Measurements from ENCODE around the gene SIRT2. TPM values are rescaled to one million over a fixed set of nuclear protein-coding genes. Genes with fewer than 3 reads are reported as not detected.

SIRT2 gene
- total RNA-seq, 2 experiments from 2014 or later = 36.4 to 40.3 TPM

DNA sequence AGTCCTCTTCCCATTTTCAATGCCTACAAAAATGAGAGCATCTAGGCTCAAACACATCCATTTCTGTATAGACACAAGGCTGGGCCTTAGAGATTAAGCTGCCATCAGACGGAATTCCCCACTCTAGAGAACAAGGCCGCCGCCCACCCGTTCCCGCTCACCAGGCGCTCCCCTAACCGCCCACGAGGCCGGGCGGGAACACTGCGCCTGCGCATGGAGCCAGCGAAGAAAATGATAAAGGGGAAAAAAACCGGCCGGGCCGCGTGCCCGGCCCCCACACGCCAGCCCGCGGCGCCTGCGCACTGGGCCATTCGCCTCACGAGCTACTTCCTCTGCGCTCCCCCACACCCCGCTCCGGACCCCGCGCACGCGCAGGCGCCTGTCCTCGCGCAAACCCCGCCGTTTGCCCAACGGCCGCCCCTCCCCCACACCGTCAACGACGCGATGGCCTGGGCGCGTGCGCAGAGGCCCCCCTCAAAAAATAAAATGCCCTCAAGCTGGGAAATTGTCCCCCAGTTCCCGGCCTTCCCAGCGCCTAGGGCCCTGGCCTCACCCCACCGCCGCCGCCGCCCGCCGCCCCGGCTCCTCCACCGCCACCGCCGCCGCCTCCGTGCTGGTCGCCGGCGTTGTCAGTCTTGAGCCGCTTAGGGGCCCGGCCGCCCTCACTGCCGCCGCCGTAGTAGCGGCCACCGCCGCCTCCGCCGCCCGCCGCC is 50.1 kb downstream of the SIRT2 start:
- ChIA-PET CTCF (interaction anchor here (0.6 to 2.6 kb wide), 10 partner anchors 11 to 214 kb away, joined by 3 to 10 read pairs (median 4); partner anchors contain the start of genes ECH1, MRPS12 and SARS2), POLR2A (interaction anchor here (0.5 to 4.2 kb wide), 19 partner anchors 8 to 586 kb away, joined by 3 to 27 read pairs (median 4); partner anchors contain the start of genes ECH1, FAM98C, MRPS12 and NFKBIB)
- H3K36me3 Mint-ChIP-seq (ENCODE audit: low read depth) = peaks cover 44% of the 10 kb centered on the region
- no peaks in the 10 kb centered on the region for H3K27me3 Mint-ChIP-seq (ENCODE audit: low read depth)
- peak overlapping the region; percentile 100 for H3K27ac Mint-ChIP-seq
- H3K4me3 Mint-ChIP-seq = peak overlapping the region; percentile 95
- DNase-seq (peak; percentile 98), ATAC-seq (peak; percentile 29)
- no peaks in the 10 kb centered on the region for H3K9me3 Mint-ChIP-seq (ENCODE audit: insufficient read depth)
- peaks cover 59% of the 10 kb centered on the region for H3K4me1 Mint-ChIP-seq (ENCODE audit: low read depth)

DNA sequence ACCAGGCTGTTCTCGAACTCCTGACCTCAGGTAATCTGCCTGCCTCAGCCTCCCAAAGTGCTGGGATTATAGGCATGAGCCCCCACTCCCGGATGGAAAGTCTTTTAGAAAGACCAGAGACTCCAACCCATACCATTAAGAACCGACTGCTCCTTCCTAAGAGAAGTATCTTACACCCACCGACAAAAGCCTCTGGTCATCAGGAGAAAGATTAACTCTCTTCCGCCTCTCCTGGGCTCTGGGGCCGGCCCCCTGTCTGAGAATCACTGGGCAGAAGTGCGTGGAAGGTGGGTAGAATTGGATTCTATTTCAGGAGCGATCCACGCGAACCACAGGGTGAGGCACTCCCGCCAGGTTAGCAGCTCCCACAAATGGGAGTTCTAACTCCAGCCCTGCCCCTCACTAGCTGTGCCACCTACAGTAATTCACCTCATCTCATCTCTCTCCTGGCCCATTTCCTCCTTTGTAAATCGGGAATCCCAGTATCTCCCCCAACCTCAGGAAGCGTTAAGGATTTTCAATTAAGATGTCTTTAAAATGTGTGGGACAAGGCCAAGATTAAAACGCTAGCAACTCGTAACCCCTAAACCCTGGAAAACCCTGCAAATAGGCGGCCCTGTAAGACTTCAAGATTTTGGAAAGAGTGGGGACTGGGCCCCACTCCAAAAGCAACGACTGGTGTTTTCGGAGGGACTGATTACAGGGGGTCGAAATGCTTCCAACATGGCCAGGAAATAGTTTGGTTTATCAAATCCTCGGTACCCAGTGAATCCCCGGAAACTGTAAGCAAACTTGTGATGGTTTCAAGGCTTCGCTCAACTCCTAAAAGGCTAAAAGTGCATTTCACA is 50.9 kb downstream of the SIRT2 start:
- H3K27me3 Mint-ChIP-seq (ENCODE audit: low read depth) = no peaks in the 10 kb centered on the region
- peak overlapping the region; percentile 100 for H3K27ac Mint-ChIP-seq
- DNase-seq (no peak), ATAC-seq (no peak)
- H3K36me3 Mint-ChIP-seq (ENCODE audit: low read depth) = peaks cover 52% of the 10 kb centered on the region
- no peaks in the 10 kb centered on the region for H3K9me3 Mint-ChIP-seq (ENCODE audit: insufficient read depth)
- POLR2A ChIA-PET = interaction anchor here (0.5 to 4.2 kb wide), 24 partner anchors 9 to 587 kb away, joined by 3 to 27 read pairs (median 4); partner anchors contain the start of genes ECH1, EIF3K, FAM98C and MRPS12
- H3K4me1 Mint-ChIP-seq (ENCODE audit: low read depth) = peaks cover 63% of the 10 kb centered on the region
- H3K4me3 Mint-ChIP-seq = peak overlapping the region; percentile 95
- CTCF ChIA-PET = interaction anchor here (0.8 to 2.6 kb wide), 11 partner anchors 12 to 214 kb away, joined by 3 to 10 read pairs (median 4); partner anchors contain the start of genes ECH1, MRPS12 and SARS2

DNA sequence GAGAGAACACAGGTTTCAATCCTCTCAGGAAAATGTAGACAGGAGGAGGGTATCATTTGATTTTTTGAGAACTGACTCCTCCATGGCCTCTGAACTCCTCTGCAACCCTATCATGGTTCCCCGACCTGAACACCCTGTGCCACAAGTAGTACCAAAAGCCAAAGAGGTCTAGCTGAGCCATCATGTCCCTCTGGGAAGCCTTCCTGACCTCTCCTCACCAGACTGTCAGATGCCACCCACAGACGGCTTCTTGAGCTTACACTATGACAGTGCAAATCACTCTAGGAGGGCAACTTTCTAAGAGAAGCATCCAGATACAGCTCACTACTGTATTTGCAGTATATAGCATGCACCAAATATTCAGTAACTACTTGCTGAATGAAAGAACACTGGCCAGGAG is 53.3 kb downstream of the SIRT2 start:
- ChIA-PET CTCF (interaction anchor here (1.1 to 1.4 kb wide), 2 partner anchors 12 to 84 kb away, joined by 3 to 5 read pairs; partner anchors contain the start of genes MRPS12 and SARS2), POLR2A (interaction anchor here (0.5 to 4.2 kb wide), 6 partner anchors 11 to 216 kb away, joined by 3 to 27 read pairs (median 4); partner anchors contain the start of genes ECH1 and RINL)
- Mint-ChIP-seq H3K4me1 (ENCODE audit: low read depth) (peaks cover 80% of the 10 kb centered on the region), H3K4me3 (no peak overlapping the region), H3K9me3 (ENCODE audit: insufficient read depth) (no peaks in the 10 kb centered on the region), H3K36me3 (ENCODE audit: low read depth) (peaks cover 73% of the 10 kb centered on the region), H3K27ac (no peak overlapping the region), H3K27me3 (ENCODE audit: low read depth) (no peaks in the 10 kb centered on the region)
- ATAC-seq (no peak), DNase-seq (no peak)

DNA sequence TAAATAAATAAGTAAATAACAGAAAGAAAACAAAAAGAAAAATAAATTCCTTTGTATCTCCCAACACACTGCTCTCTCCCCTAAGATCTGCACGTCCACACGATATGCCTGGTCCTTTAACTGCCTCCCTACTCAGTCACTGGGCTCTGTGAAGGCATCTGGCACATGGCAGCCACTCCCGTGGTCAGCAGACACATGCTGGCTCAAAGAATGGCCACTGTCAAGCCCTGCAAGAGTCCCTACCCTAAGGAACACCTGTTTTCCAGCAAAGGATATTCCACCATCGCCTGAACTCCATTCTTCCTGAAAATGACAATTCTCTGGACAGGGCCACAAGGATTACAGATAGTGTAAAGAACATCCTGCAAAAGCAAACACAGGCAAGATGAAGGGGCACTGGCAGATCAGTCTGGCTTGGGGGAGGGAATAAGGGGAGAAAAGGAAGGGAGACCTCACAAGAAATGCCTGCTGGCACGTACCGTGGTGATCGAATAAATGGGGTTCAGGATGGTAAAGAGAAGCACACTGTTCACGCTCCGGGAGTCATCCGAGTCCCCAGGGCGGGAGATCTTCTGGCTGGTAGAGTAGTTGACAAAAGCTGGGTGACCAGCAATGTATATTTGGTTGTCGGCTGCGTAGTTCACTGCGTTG is 53.9 kb downstream of the SIRT2 start:
- Mint-ChIP-seq H3K4me3 (no peak overlapping the region), H3K27ac (peak overlapping the region; percentile 78), H3K27me3 (ENCODE audit: low read depth) (no peaks in the 10 kb centered on the region), H3K9me3 (ENCODE audit: insufficient read depth) (no peaks in the 10 kb centered on the region), H3K36me3 (ENCODE audit: low read depth) (peaks cover 79% of the 10 kb centered on the region), H3K4me1 (ENCODE audit: low read depth) (peaks cover 80% of the 10 kb centered on the region)
- ChIA-PET POLR2A (interaction anchor here (0.6 to 4.2 kb wide), 5 partner anchors 11 to 216 kb away, joined by 3 to 27 read pairs (median 5); partner anchors contain the start of genes ECH1 and RINL), CTCF (interaction anchor here (1.1 to 1.4 kb wide), 2 partner anchors 11 to 85 kb away, joined by 3 to 5 read pairs; partner anchors contain the start of genes MRPS12 and SARS2)
- no peak for DNase-seq
- no peak for ATAC-seq

DNA sequence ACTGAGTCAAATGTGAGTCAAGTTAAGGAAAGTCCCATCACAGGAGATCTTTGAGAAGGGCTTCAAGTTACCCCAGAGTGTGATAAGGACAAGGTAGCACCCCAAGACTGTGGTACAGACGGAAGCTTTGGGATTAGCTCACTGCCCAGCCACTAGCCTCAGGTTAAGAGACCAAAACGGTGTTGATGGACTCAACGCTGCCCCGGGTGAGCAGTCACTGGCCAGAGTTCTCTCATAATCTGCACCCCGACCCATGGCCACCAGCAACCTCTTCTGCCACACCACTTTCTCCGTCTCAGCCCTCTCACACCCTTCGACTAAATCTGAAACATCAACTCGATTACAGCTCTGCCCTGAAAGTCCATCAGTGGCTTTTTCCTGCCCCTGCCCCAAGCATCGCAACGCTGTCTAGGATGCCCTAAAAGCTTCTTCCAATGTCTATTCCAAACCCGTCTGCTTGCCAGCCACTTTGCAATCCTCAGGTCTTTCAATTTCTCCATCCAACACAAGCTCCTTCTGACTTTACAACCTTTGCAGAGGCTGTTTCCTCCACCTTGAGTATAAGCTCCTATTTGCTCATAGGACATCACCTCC is 55.2 kb downstream of the SIRT2 start:
- Mint-ChIP-seq H3K36me3 (ENCODE audit: low read depth) (peaks cover 91% of the 10 kb centered on the region), H3K9me3 (ENCODE audit: insufficient read depth) (no peaks in the 10 kb centered on the region), H3K27ac (peak overlapping the region; percentile 90), H3K4me3 (no peak overlapping the region), H3K27me3 (ENCODE audit: low read depth) (no peaks in the 10 kb centered on the region), H3K4me1 (ENCODE audit: low read depth) (peaks cover 90% of the 10 kb centered on the region)
- CTCF ChIA-PET = interaction anchor here (1.0 to 1.2 kb wide), 2 partner anchors 12 to 87 kb away, joined by 4 to 5 read pairs; partner anchors contain the start of genes ECH1, MRPS12 and SARS2
- DNase-seq (no peak), ATAC-seq (no peak)
- POLR2A ChIA-PET = interaction anchor here (0.7 to 1.3 kb wide), 3 partner anchors 9 to 33 kb away, joined by 3 to 4 read pairs (median 3); partner anchors contain the start of gene RINL

DNA sequence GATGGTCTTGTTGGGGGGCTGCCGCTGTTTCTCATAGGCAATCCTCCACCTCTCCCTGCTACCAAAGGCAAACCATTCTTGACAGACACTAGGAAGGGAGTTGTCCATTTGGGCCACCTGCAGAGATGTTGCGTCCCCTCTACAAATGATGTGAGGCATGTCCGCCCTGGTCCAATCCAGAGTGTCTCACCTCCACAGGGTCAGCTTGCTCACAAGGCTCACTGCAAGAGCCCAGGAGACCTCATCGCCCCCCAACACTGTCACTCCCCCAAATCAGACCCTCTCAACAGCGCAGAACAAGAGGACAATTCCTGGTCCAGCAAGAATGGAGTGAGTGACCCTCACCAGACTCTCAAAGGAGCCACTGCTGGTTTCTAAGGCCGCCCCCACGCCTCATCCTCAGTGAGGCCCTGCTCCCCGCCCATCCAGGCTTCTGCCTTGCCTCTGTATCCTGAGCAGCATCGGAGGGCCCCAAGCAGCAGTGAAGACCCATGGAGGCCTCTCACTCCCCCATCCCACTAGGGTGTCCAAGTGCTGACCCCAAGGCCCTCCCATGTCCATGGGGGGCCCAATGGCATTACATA is 56.2 kb downstream of the SIRT2 start:
- Mint-ChIP-seq H3K9me3 (ENCODE audit: insufficient read depth) (no peaks in the 10 kb centered on the region), H3K36me3 (ENCODE audit: low read depth) (peaks cover 91% of the 10 kb centered on the region), H3K4me3 (peak overlapping the region; percentile 53), H3K27ac (peak overlapping the region; percentile 90), H3K27me3 (ENCODE audit: low read depth) (no peaks in the 10 kb centered on the region), H3K4me1 (ENCODE audit: low read depth) (peaks cover 88% of the 10 kb centered on the region)
- CTCF ChIA-PET = interaction anchor here (1.3 kb wide), 1 partner anchor 440 kb away, joined by 4 read pairs; the partner anchor contains the start of gene FAM98C
- POLR2A ChIA-PET = interaction anchor here (1.3 kb wide), 2 partner anchors 12 to 33 kb away, joined by 3 to 9 read pairs; partner anchors contain the start of gene ECH1
- DNase-seq (no peak), ATAC-seq (no peak)

DNA sequence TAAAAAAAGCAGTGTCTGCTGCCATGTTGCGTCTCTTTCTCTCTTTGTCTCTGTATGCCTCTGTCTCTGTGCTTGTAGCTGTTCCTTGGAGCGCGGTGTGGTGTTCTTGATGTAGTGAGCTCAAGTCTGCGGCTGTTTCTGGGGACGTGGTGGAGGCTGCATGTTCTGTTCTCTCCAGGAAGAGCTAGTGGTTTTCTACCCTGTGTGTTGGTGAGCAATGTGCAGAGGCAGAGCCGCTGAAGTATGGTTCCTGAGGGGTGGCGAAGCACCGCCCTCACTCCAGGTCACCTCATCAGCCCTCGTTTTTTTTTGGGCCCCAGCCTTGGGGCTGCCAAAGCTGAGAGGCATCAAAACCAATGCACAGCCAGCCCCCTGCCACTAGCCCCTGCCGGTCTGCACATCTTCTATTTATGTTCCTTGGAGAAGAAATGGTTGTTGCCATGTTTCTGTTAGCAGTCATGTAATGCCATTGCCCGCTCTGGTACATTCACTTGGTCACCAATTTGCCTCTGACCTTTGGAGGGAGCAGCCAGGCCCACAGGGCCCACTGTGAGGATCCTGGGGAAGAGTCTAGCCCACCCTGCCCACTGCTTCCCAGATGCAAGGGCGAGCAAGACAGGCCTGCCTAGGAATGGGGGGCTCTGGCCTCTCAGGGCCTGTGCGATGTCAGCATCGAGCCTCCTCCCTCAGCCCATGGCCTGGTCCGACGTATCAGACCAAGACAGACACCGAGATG is 56.8 kb downstream of the SIRT2 start:
- ChIA-PET POLR2A (interaction anchor here (0.6 to 1.6 kb wide), 10 partner anchors 8 to 195 kb away, joined by 3 to 13 read pairs (median 5); partner anchors contain the start of genes ACTN4, ECH1 and RINL), CTCF (interaction anchor here (0.6 to 1.4 kb wide), 14 partner anchors 11 to 440 kb away, joined by 3 to 15 read pairs (median 4); partner anchors contain the start of genes ACTN4, ECH1, FAM98C and MRPS12)
- peak; percentile 87 for ATAC-seq
- DNase-seq = peak; percentile 89
- Mint-ChIP-seq H3K9me3 (ENCODE audit: insufficient read depth) (no peaks in the 10 kb centered on the region), H3K27ac (peak overlapping the region; percentile 90), H3K4me1 (ENCODE audit: low read depth) (peaks cover 81% of the 10 kb centered on the region), H3K4me3 (peak overlapping the region; percentile 65), H3K27me3 (ENCODE audit: low read depth) (no peaks in the 10 kb centered on the region), H3K36me3 (ENCODE audit: low read depth) (peaks cover 91% of the 10 kb centered on the region)

DNA sequence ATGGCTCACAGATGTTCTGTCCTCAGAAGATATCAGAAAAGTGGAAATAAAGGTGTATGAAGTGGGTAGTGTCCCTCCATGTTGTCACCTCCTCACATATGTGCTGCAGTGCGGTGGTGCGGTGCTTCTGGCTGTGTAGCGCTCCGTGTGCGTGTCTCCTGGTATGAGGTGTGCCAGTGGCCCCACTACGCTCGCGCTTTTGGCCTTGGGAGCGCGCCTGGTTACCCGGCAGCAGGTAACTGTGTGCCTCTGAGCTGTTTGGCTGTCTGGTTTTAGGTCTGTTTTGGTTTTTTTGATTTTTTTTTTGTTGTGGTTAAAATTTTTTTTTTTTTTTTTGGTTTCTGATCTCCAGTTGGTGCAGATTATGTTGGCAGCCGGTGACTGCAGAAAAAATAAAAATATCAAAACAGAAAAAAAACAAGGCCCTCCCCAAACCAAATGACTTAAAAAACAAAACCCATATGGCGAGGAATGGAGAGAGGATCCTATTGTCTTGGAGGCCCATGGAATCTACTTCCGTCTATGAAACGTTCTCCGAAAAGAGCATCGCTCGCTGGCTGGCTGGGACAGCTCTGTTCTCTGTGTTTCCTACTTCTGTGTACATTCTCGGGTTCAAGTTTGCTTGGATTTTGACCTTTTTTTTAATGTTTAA is 57.5 kb downstream of the SIRT2 start:
- POLR2A ChIA-PET = interaction anchor here (0.6 to 1.6 kb wide), 10 partner anchors 8 to 195 kb away, joined by 3 to 13 read pairs (median 5); partner anchors contain the start of genes ACTN4, ECH1 and RINL

DNA sequence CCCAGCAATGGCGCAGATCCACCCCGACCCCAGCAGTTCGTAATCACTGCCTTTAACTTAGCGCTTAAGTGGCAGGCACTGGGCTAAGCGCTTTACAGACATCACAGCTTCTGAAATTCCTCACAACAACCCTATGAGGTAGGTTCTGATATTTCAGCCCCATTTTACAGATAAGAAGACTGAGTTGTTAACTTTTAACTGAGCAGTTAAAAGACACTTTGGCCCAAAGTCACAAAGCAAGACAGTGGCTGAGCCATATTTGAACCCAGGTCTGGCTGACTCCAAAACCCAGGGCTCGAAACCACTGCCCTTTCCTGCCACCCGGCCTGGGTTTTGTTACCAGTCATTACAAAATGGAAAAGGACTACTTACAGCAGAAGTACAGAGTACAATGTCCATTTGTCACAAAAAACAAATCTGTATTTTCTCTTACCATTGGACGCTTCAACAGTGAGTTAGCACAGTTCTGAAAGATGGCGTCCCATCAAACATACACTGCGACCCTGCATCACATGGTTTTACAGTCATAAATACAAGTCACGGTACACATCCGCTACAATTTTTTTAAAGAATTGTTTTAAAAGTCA is 58.1 kb downstream of the SIRT2 start:
- ChIA-PET POLR2A (interaction anchor here (1.1 to 1.6 kb wide), 2 partner anchors 7 to 9 kb away, joined by 3 read pairs; partner anchors contain the start of gene ECH1), CTCF (interaction anchor here (0.6 to 1.4 kb wide), 3 partner anchors 10 to 89 kb away, joined by 3 to 12 read pairs (median 5); partner anchors contain the start of genes ECH1, MRPS12 and SARS2)
- Mint-ChIP-seq H3K4me1 (ENCODE audit: low read depth) (peaks cover 73% of the 10 kb centered on the region), H3K27ac (peak overlapping the region; percentile 72), H3K36me3 (ENCODE audit: low read depth) (peaks cover 92% of the 10 kb centered on the region), H3K9me3 (ENCODE audit: insufficient read depth) (no peaks in the 10 kb centered on the region), H3K4me3 (peak overlapping the region; percentile 65), H3K27me3 (ENCODE audit: low read depth) (no peaks in the 10 kb centered on the region)
- no peak for ATAC-seq
- no peak for DNase-seq

More for the DNA sequence above, 57.5 kb downstream of the SIRT2 start:
- Mint-ChIP-seq H3K27me3 (ENCODE audit: low read depth) (no peaks in the 10 kb centered on the region), H3K4me1 (ENCODE audit: low read depth) (peaks cover 76% of the 10 kb centered on the region), H3K9me3 (ENCODE audit: insufficient read depth) (no peaks in the 10 kb centered on the region), H3K27ac (peak overlapping the region; percentile 90), H3K36me3 (ENCODE audit: low read depth) (peaks cover 91% of the 10 kb centered on the region), H3K4me3 (peak overlapping the region; percentile 65)
- DNase-seq (peak; percentile 53), ATAC-seq (peak; percentile 46)
- CTCF ChIA-PET = interaction anchor here (0.6 to 1.4 kb wide), 15 partner anchors 10 to 439 kb away, joined by 3 to 15 read pairs (median 4); partner anchors contain the start of genes ACTN4, ECH1, FAM98C and MRPS12
